Measurements from ENCODE around the gene TMEM42.

TMEM42 gene

GRCh38 chr3:44913868-44914468 lies 52.3 kb downstream of the TMEM42 start:
- no peak for FAIRE-seq

DNA sequence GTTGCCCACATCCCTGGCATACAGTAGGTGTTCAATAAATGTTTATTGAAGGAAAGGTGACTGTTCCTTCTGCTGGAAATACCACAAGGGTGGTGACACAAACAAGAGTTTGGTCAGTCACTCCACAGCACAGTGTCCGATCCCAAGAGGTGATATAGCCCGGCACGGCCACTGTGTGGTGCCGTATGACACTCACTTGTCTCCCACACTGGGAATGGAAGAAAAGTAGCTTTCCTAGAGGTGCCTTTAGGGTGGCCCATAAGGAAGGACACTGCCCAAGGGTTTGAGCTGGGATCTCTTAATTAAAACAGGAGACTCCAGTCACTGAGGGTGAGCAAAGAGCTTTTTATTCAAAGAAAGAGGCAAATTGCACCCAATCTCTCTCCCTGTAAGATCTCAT lies 53.2 kb downstream of the TMEM42 start:
- no peak for FAIRE-seq

Measured in TTC549 (cell line).